Right atrium auricular region (tissue), 2 donors: ENCODE measurements around the gene GLI2. TPM values are rescaled to one million over a fixed set of nuclear protein-coding genes. Genes with fewer than 3 reads are reported as not detected.

Source experiments
- DNase-seq: peaks from one replicate; pipeline ENCODE4 v3.0.0-alpha.2; 2019; ENCODE audit warnings: low spot score
- H3K27ac ChIP-seq, 2 donors: fragments of 200-600 bp; sonication (generic); 1 replicate in 1 of 2; 2 replicates in 1 of 2; pipeline ENCODE4 v1.5.1; 2016 to 2019
- H3K27me3 ChIP-seq, 2 donors: fragments of 200-600 bp; sonication (generic); one replicate each; pipeline versions ENCODE4 v1.5.1 to v1.6.0; 2017 to 2019
- H3K36me3 ChIP-seq: fragments of 200-600 bp; sonication (generic); one replicate; pipeline ENCODE4 v1.5.1; 2016
- H3K4me1 ChIP-seq, 2 donors: fragments of 200-600 bp; sonication (generic); one replicate each; pipeline versions ENCODE4 v1.5.1 to v1.6.0; 2017 to 2019
- H3K4me3 ChIP-seq, 2 donors: fragments of 200-600 bp; sonication (generic); 1 replicate in 1 of 2; 2 replicates in 1 of 2; pipeline ENCODE4 v1.5.1; 2017 to 2019; ENCODE audit warnings: mild to moderate bottlenecking in 1 of 2, moderate library complexity in 1 of 2
- H3K9me3 ChIP-seq, 2 donors: fragments of 200-600 bp; sonication (generic); one replicate each; pipeline ENCODE4 v1.5.1; 2019
- total RNA-seq, 2 donors: library from RNA; depleted of rRNA; stranded (reverse); fragments of >200 nt; gene quantifications; one replicate each; pipeline ENCODE4 v1.1.0, GENCODE V29; 2016
- TF ChIP-seq, protein P1 (sequence below), 2 donors: fragments of 200-600 bp; sonication (generic); IDR thresholded peaks; one replicate each; pipeline ENCODE4 v1.5.1; 2019; ENCODE audit warnings: antibody characterized with exemption in 2 of 2

Gene GLI2
- total RNA-seq, 2 donors from 2014 or later: 1.5 to 3.5 TPM

DNA sequence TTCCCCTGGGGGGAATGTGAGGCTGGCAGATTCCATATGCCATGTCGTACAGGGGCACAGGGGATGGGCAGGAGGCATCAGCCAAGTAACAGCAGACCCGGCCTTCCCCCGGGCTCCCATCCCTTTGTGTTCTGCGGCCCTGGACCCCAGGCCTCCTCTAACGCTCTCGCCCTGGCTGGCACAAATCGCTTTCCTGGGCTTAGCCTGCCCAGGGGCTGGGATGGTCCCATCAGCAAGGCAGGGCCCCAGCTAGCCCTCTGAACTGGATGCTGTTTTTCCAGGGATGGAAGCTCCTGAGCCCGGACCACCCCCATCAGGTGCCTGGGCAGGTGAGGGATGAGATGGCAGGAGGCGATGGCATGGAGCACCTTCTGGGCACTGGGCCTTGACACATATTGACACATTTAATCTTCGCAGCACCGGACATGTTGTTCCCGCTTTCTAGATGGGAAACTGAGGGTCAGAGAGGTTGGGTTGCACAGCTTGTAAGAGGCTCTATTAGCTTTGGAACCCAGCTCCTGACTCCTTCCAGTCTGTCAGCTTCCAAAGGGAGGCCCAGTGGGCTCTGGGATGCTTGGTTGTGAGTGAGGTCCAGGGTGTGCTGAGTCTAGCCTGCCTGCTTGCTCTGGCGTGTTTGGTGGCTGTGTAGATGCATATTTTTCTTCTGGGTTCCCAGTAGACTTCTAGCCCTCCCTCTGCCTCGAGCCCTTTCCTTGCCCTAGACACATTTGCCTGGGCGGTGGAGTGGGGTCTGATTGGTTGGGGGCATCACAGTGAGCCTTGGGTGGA is 40.3 kb downstream of the GLI2 start:
- TF ChIP-seq, protein P1, sequence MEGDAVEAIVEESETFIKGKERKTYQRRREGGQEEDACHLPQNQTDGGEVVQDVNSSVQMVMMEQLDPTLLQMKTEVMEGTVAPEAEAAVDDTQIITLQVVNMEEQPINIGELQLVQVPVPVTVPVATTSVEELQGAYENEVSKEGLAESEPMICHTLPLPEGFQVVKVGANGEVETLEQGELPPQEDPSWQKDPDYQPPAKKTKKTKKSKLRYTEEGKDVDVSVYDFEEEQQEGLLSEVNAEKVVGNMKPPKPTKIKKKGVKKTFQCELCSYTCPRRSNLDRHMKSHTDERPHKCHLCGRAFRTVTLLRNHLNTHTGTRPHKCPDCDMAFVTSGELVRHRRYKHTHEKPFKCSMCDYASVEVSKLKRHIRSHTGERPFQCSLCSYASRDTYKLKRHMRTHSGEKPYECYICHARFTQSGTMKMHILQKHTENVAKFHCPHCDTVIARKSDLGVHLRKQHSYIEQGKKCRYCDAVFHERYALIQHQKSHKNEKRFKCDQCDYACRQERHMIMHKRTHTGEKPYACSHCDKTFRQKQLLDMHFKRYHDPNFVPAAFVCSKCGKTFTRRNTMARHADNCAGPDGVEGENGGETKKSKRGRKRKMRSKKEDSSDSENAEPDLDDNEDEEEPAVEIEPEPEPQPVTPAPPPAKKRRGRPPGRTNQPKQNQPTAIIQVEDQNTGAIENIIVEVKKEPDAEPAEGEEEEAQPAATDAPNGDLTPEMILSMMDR (IDR thresholded peaks at IDR 0.05): no peak
- Histone ChIP-seq H3K27me3 (no peaks in the 10 kb centered on the region), H3K27ac (no peak overlapping the region), H3K4me1 (peaks cover 0 to 12% of the 10 kb centered on the region in 2 donors), H3K36me3 (no peaks in the 10 kb centered on the region), H3K4me3 (no peak overlapping the region), H3K9me3 (no peaks in the 10 kb centered on the region)
- no peak for DNase-seq

DNA sequence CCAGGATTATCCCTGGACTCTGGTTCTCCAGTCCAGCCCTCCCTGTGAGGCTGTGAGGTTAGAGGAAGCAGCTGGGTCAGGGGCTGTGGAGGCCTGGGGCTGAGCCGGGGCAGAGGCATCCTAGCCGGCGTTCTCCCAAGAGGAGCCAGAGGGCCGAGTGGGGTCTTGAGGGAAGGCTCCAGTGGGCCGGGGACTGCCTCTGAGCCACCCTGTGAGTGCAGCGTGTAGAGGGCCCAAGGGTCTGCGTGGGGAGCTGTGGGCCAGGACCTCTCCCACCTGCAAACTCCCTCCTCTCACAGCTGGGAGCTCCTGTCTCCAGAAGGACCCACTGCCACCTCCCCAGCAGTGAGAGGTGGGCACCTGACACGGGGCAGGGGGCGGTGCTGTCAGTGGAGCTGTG is 41.0 kb downstream of the GLI2 start:
- Histone ChIP-seq H3K4me3 (no peak overlapping the region), H3K9me3 (no peaks in the 10 kb centered on the region), H3K36me3 (no peaks in the 10 kb centered on the region), H3K27me3 (no peaks in the 10 kb centered on the region), H3K4me1 (peaks cover 0 to 6% of the 10 kb centered on the region in 2 donors), H3K27ac (no peak overlapping the region)
- no peak for DNase-seq
- TF ChIP-seq, protein P1 (IDR thresholded peaks at IDR 0.05): no peak

GRCh38 chr2:120777170-120777751 is 41.6 kb downstream of the GLI2 start:
- Histone ChIP-seq H3K27me3 (no peaks in the 10 kb centered on the region), H3K27ac (no peak overlapping the region), H3K4me1 (no peaks in the 10 kb centered on the region), H3K9me3 (no peaks in the 10 kb centered on the region), H3K4me3 (no peak overlapping the region), H3K36me3 (no peaks in the 10 kb centered on the region)
- TF ChIP-seq, protein P1 (IDR thresholded peaks at IDR 0.05): no peak
- no peak for DNase-seq

GRCh38 chr2:120777787-120778186 is 42.1 kb downstream of the GLI2 start:
- no peak overlapping the region for H3K4me3 ChIP-seq
- DNase-seq: no peak
- H3K9me3 ChIP-seq: no peaks in the 10 kb centered on the region
- TF ChIP-seq, protein P1 (IDR thresholded peaks at IDR 0.05): no peak
- no peaks in the 10 kb centered on the region for H3K27me3 ChIP-seq
- no peak overlapping the region for H3K27ac ChIP-seq
- H3K36me3 ChIP-seq: no peaks in the 10 kb centered on the region
- peaks cover 0 to 2% of the 10 kb centered on the region in 2 donors for H3K4me1 ChIP-seq

- no peaks in the 10 kb centered on the region for H3K9me3 ChIP-seq
- H3K27me3 ChIP-seq: no peaks in the 10 kb centered on the region
- no peaks in the 10 kb centered on the region for H3K36me3 ChIP-seq
- no peak overlapping the region for H3K27ac ChIP-seq
- TF ChIP-seq, protein P1 (IDR thresholded peaks at IDR 0.05): no peak
- H3K4me3 ChIP-seq: no peak overlapping the region
- no peak for DNase-seq
- peaks cover 0 to 7% of the 10 kb centered on the region in 2 donors for H3K4me1 ChIP-seq
Observed at GRCh38 chr2:120778244-120778643, 42.6 kb downstream of the GLI2 start.
